OCI-LY7 (cell line): ENCODE data around the gene RAX2.

Experiments used
- CTCF ChIP-seq: fragments of 200-600 bp; sonication (generic); conservative IDR thresholded peaks from 2 replicates; pipeline ENCODE4 v1.5.1; 2014; ENCODE audit warnings: mild to moderate bottlenecking, antibody characterized with exemption, low read length, moderate library complexity, mixed read lengths
- EZH2phosphoT487 ChIP-seq: fragments of 200-600 bp; sonication (generic); IDR thresholded peaks from 2 replicates; pipeline ENCODE4 v1.6.1; 2018; ENCODE audit warnings: low read depth, borderline replicate concordance, mild to moderate bottlenecking, mixed run types, antibody characterized with exemption, low read length, moderate library complexity, mixed read lengths

DNA sequence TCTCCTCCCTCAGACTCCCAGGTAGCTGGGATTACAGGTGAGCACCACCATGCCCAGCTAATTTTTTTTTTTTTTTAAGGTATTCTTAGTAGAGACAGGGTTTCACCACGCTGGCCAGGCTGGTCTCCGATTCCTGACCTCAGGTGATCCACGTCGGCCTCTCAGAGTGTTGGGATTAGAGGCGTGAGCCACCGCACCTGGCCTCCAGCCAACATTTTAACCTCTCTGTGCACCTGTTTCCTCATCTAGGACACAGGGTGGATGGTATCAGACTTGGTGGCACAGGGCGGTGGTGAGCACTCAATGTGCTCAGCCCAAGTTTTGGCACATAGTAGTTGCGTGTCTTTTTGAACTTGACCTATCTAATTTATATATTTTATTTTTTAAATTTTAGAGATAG is 23.1 kb downstream of the RAX2 start:
- TF ChIP-seq CTCF = no peak
- TF ChIP-seq EZH2phosphoT487 = no peak
